Dedifferentiated amniotic fluid mesenchymal stem cell (primary cell): ENCODE data around the gene HKDC1.

Experiments
- DNase-seq: peaks from one replicate; pipeline ENCODE4 v3.0.0-alpha.2; 2016; ENCODE audit errors: extremely low spot score

The HKDC1 gene

GRCh38 chr10:69215405-69216171, 4.5 kb upstream of the HKDC1 start:
- DNase-seq: no peak

- DNase-seq: no peak
Measured at GRCh38 chr10:69216577-69217118, 3.5 kb upstream of the HKDC1 start.

- DNase-seq: peak; percentile 49
Measured at GRCh38 chr10:69217119-69217754, 2.9 kb upstream of the HKDC1 start.

GRCh38 chr10:69218831-69219230, 1.3 kb upstream of the HKDC1 start:
- DNase-seq: no peak

GRCh38 chr10:69220507-69220906, 375 bp downstream of the HKDC1 start:
- DNase-seq: no peak

GRCh38 chr10:69222157-69223027, 2.3 kb downstream of the HKDC1 start:
- DNase-seq: peak; percentile 57

GRCh38 chr10:69223028-69223342, 2.9 kb downstream of the HKDC1 start:
- DNase-seq: no peak

GRCh38 chr10:69224862-69225657, 4.9 kb downstream of the HKDC1 start:
- DNase-seq: no peak

GRCh38 chr10:69225681-69226080, 5.5 kb downstream of the HKDC1 start:
- no peak for DNase-seq

GRCh38 chr10:69226919-69227450, 6.9 kb downstream of the HKDC1 start:
- no peak for DNase-seq

GRCh38 chr10:69228151-69228550, 8.0 kb downstream of the HKDC1 start:
- no peak for DNase-seq

- no peak for DNase-seq
Measured at GRCh38 chr10:69229616-69229916, 9.4 kb downstream of the HKDC1 start.

GRCh38 chr10:69230128-69230527, 10.0 kb downstream of the HKDC1 start:
- no peak for DNase-seq

GRCh38 chr10:69232252-69232651, 12.1 kb downstream of the HKDC1 start:
- peak; percentile 61 for DNase-seq

- no peak for DNase-seq
Measured at GRCh38 chr10:69232736-69233480, 12.8 kb downstream of the HKDC1 start.

- no peak for DNase-seq
Measured at GRCh38 chr10:69234447-69234846, 14.3 kb downstream of the HKDC1 start.

GRCh38 chr10:69237528-69238159, 17.5 kb downstream of the HKDC1 start:
- DNase-seq: peak; percentile 74

- no peak for DNase-seq
Measured at GRCh38 chr10:69239136-69239535, 19.0 kb downstream of the HKDC1 start.

- DNase-seq: no peak
Measured at GRCh38 chr10:69239816-69240434, 19.8 kb downstream of the HKDC1 start.

GRCh38 chr10:69240455-69240854, 20.3 kb downstream of the HKDC1 start:
- no peak for DNase-seq
